Lower leg skin (tissue), 3 donors: ENCODE measurements around the gene ADGRL3.

Experiments
- POLR2A ChIP-seq, 2 donors: fragments of 450-650 bp; IDR thresholded peaks; one replicate each; pipeline ENCODE4 v1.6.1; 2016 to 2017; ENCODE audit warnings: antibody characterized with exemption in 2 of 2, mild to moderate bottlenecking in 1 of 2, moderate library complexity in 1 of 2
- TF ChIP-seq, protein P1 (sequence below), 3 donors: fragments of 450-650 bp; IDR thresholded peaks; one replicate each; pipeline ENCODE4 v1.5.1; 2016; ENCODE audit warnings: antibody characterized with exemption in 3 of 3, mild to moderate bottlenecking in 3 of 3, moderate library complexity in 2 of 3

DNA sequence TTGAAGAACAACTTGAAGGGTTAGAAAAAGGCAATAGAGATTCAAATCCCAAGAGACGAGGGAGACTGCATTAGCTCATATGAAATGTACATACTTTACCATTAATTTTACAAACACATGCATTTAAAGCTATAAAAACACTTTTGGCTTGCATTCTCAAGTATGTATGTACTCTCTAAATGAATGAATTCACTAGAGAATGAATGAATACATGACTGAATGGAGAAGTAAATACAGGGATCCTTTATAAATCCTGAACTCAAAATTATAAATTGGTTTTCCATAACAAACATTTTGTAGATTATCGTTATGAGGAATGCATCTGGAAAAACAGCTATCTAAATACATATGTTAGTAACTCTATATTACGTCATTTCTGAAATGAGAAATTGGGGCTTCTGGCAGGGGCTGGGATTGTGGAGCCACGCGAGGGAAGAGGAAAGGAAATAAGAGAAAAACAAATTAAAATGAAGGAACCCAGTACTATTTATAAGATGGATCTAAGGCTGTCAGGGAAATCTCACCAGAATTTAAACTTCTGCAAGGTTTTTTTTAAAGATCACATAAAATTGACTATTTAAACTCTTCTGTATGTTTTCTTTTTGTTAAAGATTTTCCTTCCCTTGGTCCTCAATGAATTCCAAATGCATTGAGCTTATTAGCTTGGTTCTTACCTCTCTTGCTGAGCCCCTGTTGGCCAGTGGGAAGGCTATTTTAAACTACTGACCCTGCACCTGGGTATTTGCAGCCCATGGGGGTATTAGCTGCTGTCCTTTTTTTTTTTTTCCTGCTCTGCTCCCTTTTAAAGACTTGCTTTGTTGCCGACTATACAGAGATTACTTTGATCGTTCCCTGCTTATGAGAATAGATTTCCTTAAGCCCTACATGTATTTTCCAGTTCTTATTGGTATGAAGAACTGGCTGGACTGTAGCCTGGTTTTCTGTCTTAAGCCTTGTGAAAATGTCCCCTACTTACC, 207.8 kb downstream of the ADGRL3 start:
- no peak for TF ChIP-seq POLR2A (IDR thresholded peaks at IDR 0.05)
- TF ChIP-seq, protein P1, sequence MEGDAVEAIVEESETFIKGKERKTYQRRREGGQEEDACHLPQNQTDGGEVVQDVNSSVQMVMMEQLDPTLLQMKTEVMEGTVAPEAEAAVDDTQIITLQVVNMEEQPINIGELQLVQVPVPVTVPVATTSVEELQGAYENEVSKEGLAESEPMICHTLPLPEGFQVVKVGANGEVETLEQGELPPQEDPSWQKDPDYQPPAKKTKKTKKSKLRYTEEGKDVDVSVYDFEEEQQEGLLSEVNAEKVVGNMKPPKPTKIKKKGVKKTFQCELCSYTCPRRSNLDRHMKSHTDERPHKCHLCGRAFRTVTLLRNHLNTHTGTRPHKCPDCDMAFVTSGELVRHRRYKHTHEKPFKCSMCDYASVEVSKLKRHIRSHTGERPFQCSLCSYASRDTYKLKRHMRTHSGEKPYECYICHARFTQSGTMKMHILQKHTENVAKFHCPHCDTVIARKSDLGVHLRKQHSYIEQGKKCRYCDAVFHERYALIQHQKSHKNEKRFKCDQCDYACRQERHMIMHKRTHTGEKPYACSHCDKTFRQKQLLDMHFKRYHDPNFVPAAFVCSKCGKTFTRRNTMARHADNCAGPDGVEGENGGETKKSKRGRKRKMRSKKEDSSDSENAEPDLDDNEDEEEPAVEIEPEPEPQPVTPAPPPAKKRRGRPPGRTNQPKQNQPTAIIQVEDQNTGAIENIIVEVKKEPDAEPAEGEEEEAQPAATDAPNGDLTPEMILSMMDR (IDR thresholded peaks at IDR 0.05), result no peak
